Colonic mucosa (tissue), 4 donors: ENCODE measurements around the gene MMP10. TPM values are rescaled to one million over a fixed set of nuclear protein-coding genes. Genes with fewer than 3 reads are reported as not detected.

Source experiments
- DNase-seq: peaks from one replicate; pipeline ENCODE4 v3.0.0-alpha.2; 2020
- H3K27ac ChIP-seq: fragments of 200-600 bp; one replicate; pipeline ENCODE4 v1.8.0; 2021
- H3K27me3 ChIP-seq: fragments of 200-600 bp; one replicate; pipeline ENCODE4 v1.8.0; 2021
- H3K36me3 ChIP-seq: fragments of 200-600 bp; one replicate; pipeline ENCODE4 v1.8.0; 2021
- H3K4me1 ChIP-seq: fragments of 200-600 bp; one replicate; pipeline ENCODE4 v1.8.0; 2021; ENCODE audit warnings: mild to moderate bottlenecking
- H3K4me3 ChIP-seq: fragments of 200-600 bp; one replicate; pipeline ENCODE4 v1.8.0; 2021
- H3K9ac ChIP-seq, 2 donors: one replicate each; pipeline ENCODE4 v1.7.0; 2013; ENCODE audit warnings: control low read depth in 2 of 2, low read depth in 2 of 2, low read length in 2 of 2
- H3K9me3 ChIP-seq: fragments of 200-600 bp; one replicate; pipeline ENCODE4 v1.8.0; 2021
- CTCF ChIP-seq: fragments of 200-600 bp; IDR thresholded peaks from one replicate; pipeline ENCODE4 v1.8.0; 2022; ENCODE audit warnings: antibody characterized with exemption, mild to moderate bottlenecking
- intact Hi-C: fragments of 100-400 bp; cut with DNase I; formaldehyde crosslinking; loops from one replicate; pipeline ENCODE4 v1.14.1; 2022
- total RNA-seq, 2 donors: library from RNA; stranded (reverse); fragmentation: NEBNext Ultra II Directional in 1 of 2; extraction: Animal tissue kit (Norgen Biotek cat#: 25700) in 1 of 2; gene quantifications; one replicate each; pipeline ENCODE4 v1.2.1, GENCODE V29; 2021
- donor health status: healthy.
- donor health status: DM: no; HTN: no; CAD: no.
- donor health status: DM: no; HTN: no; CAD: no.

Gene MMP10
- total RNA-seq, 2 donors from 2014 or later: 0.40 TPM; not detected in 1

- Histone ChIP-seq H3K4me3 (no peak overlapping the region), H3K9me3 (no peaks in the 10 kb centered on the region), H3K27ac (no peak overlapping the region), H3K36me3 (no peaks in the 10 kb centered on the region), H3K27me3 (no peaks in the 10 kb centered on the region), H3K9ac (no peak overlapping the region), H3K4me1 (no peaks in the 10 kb centered on the region)
- no peak for TF ChIP-seq CTCF
- intact Hi-C loops: no loop called here
- DNase-seq: no peak
Measured at GRCh38 chr11:102802341-102802740, 21.9 kb upstream of the MMP10 start.

- Histone ChIP-seq H3K27ac (no peak overlapping the region), H3K4me1 (no peaks in the 10 kb centered on the region), H3K9me3 (no peaks in the 10 kb centered on the region), H3K9ac (no peak overlapping the region), H3K36me3 (no peaks in the 10 kb centered on the region), H3K4me3 (no peak overlapping the region), H3K27me3 (no peaks in the 10 kb centered on the region)
- TF ChIP-seq CTCF: no peak
- DNase-seq: no peak
- intact Hi-C loops: no loop called here
Measured at GRCh38 chr11:102800767-102801166, 20.3 kb upstream of the MMP10 start.

GRCh38 chr11:102799681-102800340, 19.4 kb upstream of the MMP10 start:
- Histone ChIP-seq H3K27me3 (no peaks in the 10 kb centered on the region), H3K4me1 (no peaks in the 10 kb centered on the region), H3K36me3 (no peaks in the 10 kb centered on the region), H3K27ac (no peak overlapping the region), H3K9me3 (no peaks in the 10 kb centered on the region), H3K4me3 (no peak overlapping the region), H3K9ac (no peak overlapping the region)
- intact Hi-C loops: no loop called here
- no peak for DNase-seq
- no peak for TF ChIP-seq CTCF

GRCh38 chr11:102798012-102798746, 17.8 kb upstream of the MMP10 start, which contains the start of gene MMP1:
Gene MMP1, minus strand, starts transcription at chr11:102798160. Its CDS starts 68 bp downstream, at chr11:102798092.
- H3K9me3 ChIP-seq: no peaks in the 10 kb centered on the region

GRCh38 chr11:102794382-102794781, 14.0 kb upstream of the MMP10 start:
- no peak for TF ChIP-seq CTCF

More at GRCh38 chr11:102798012-102798746, 17.8 kb upstream of the MMP10 start, which contains the start of gene MMP1:
- DNase-seq: no peak
- Histone ChIP-seq H3K27me3 (no peaks in the 10 kb centered on the region), H3K9ac (no peak within 1 kb of the TSS), H3K4me1 (peaks cover 4% of the 10 kb centered on the region), H3K36me3 (no peaks in the 10 kb centered on the region), H3K4me3 (no peak within 1 kb of the TSS), H3K27ac (no peak within 1 kb of the TSS)
- TF ChIP-seq CTCF: no peak
- intact Hi-C loops: no loop called here

More at GRCh38 chr11:102794382-102794781, 14.0 kb upstream of the MMP10 start:
- Histone ChIP-seq H3K27ac (no peak overlapping the region), H3K36me3 (no peaks in the 10 kb centered on the region), H3K9ac (no peak overlapping the region), H3K4me1 (peaks cover 4% of the 10 kb centered on the region), H3K9me3 (no peaks in the 10 kb centered on the region), H3K4me3 (no peak overlapping the region), H3K27me3 (no peaks in the 10 kb centered on the region)
- DNase-seq: no peak
- intact Hi-C loops: no loop called here
